Measurements from ENCODE around the gene FKBP1B.

- TF ChIP-seq, protein P1, sequence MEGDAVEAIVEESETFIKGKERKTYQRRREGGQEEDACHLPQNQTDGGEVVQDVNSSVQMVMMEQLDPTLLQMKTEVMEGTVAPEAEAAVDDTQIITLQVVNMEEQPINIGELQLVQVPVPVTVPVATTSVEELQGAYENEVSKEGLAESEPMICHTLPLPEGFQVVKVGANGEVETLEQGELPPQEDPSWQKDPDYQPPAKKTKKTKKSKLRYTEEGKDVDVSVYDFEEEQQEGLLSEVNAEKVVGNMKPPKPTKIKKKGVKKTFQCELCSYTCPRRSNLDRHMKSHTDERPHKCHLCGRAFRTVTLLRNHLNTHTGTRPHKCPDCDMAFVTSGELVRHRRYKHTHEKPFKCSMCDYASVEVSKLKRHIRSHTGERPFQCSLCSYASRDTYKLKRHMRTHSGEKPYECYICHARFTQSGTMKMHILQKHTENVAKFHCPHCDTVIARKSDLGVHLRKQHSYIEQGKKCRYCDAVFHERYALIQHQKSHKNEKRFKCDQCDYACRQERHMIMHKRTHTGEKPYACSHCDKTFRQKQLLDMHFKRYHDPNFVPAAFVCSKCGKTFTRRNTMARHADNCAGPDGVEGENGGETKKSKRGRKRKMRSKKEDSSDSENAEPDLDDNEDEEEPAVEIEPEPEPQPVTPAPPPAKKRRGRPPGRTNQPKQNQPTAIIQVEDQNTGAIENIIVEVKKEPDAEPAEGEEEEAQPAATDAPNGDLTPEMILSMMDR (IDR thresholded peaks at IDR 0.05 in 2 of 3, conservative IDR thresholded peaks at IDR 0.05 in 1 of 3; ENCODE audit: borderline replicate concordance in 1 of 3, insufficient read depth in 1 of 3, low read depth in 2 of 3, low read length in 2 of 3): no peak
- TF ChIP-seq POLR2A (IDR thresholded peaks at IDR 0.05; ENCODE audit: borderline replicate concordance, extremely low read depth, insufficient read depth, insufficient read length) (no peak), FOSL1 (IDR thresholded peaks at IDR 0.05; ENCODE audit: low read depth) (no peak)
These were observed 4.9 kb downstream of the FKBP1B start for GRCh38 chr2:24054366-24055010.
